ENCODE measurements around the gene ACO2. TPM values are rescaled to one million over a fixed set of nuclear protein-coding genes. Genes with fewer than 3 reads are reported as not detected.
A peak's percentile ranks its signal among the peaks of the same experiment; 100 is the strongest.

ACO2 gene
- total and polyA plus RNA-seq, 12 donors = 180 to 1,020 (median 893) TPM

DNA sequence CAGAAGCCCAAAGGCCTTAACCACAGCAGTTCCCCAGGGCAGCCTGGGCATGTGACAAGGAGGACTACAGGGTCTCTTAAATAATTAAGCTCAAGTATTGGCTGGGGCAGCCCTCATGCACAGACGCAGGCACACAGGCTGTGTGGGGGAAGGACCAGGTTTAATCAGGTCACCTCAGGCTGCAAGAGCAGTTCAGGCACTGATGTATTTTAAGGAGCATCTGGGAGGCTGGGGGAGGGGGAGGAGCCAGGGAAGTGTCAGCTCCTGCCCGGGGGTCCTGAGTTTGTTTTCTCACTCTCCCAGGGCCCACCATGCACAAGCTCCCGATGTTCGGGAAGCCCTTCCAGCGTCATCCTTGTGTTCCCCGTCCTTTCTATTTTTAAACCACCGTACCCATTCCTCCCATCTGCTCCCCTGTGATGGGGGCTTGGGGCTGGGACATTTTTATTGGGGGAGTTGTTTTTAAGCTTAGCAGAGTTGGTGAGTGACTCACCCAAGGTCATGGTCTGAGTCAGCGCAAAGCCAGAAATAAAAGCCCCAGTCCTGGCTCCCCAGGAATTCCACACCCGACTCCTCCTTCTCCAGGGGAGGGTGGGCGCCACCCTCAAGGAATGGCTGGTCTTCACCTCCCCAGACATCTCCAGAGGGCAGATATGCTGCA lies 94.3 kb downstream of the ACO2 start:
- Histone ChIP-seq H3K4me1 (peaks cover 0 to 59% (median 36%) of the 10 kb centered on the region in 9 donors), H3K9me3 (no peaks in the 10 kb centered on the region), H3K4me3 (peak overlapping the region in 8 of 10 donors; percentile 46 to 66 (median 55)), H3K27me3 (peaks cover 0 to 20% (median 0%) of the 10 kb centered on the region in 7 donors), H3K36me3 (no peaks in the 10 kb centered on the region), H3K27ac (peak overlapping the region; percentile 65 to 99 (median 88))
- ATAC-seq (peak in 6 of 8 donors; percentile 23 to 34 (median 28)), DNase-seq (no peak)
- TF ChIP-seq, protein P1, sequence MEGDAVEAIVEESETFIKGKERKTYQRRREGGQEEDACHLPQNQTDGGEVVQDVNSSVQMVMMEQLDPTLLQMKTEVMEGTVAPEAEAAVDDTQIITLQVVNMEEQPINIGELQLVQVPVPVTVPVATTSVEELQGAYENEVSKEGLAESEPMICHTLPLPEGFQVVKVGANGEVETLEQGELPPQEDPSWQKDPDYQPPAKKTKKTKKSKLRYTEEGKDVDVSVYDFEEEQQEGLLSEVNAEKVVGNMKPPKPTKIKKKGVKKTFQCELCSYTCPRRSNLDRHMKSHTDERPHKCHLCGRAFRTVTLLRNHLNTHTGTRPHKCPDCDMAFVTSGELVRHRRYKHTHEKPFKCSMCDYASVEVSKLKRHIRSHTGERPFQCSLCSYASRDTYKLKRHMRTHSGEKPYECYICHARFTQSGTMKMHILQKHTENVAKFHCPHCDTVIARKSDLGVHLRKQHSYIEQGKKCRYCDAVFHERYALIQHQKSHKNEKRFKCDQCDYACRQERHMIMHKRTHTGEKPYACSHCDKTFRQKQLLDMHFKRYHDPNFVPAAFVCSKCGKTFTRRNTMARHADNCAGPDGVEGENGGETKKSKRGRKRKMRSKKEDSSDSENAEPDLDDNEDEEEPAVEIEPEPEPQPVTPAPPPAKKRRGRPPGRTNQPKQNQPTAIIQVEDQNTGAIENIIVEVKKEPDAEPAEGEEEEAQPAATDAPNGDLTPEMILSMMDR (IDR thresholded peaks at IDR 0.05) = no peak
- WGBS, 2 donors = 30 to 33% methylated on average over 10 of the region's 10 CpGs
- intact Hi-C loops (cut with DNase I) = no loop called here

GRCh38 chr22:41564563-41564962 lies 95.6 kb downstream of the ACO2 start:
- ATAC-seq = no peak
- no peak for DNase-seq
- Histone ChIP-seq H3K4me3 (no peak overlapping the region), H3K27me3 (peaks cover 0 to 20% (median 0%) of the 10 kb centered on the region in 7 donors), H3K9me3 (no peaks in the 10 kb centered on the region), H3K4me1 (peaks cover 0 to 69% (median 35%) of the 10 kb centered on the region in 9 donors), H3K27ac (peak overlapping the region in 9 of 10 donors; percentile 20 to 93 (median 61)), H3K36me3 (no peaks in the 10 kb centered on the region)
- 79 to 91% methylated on average over 8 of the region's 8 CpGs for WGBS, 2 donors
- intact Hi-C loops (cut with DNase I) = no loop called here
- TF ChIP-seq, protein P1 (IDR thresholded peaks at IDR 0.05) = no peak

DNA sequence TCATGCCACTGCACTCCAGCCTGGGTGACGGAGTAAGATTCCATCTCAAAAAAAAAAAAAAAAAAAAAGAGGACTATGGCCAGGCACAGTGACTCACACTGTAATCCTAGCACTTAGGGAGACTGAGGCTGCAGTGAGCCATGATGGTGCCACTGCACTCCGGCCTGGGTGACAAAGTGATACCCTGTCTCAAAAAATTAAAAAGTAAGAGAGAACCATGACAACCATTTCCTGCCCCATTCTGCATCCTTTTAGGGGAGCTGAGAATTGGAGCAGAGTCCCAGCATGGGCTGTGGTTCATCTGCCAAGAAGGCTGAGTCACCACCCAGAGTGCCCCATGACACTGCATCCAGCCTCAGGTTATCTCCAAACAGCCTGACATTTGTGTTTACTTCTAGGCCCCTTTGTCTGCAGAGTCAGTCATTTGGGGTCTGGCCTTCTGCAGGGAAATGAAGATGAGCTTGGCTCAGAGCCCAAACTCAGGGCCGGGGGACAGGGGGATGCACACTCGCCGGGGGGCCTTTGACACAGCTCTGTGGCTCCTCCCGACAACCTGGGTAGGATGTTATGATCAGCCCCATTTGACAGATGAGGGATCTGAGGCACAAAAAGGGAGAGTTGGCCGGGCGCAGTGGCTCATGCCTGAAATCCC lies 96.6 kb downstream of the ACO2 start:
- intact Hi-C loops (cut with DNase I) = no loop called here
- DNase-seq (no peak), ATAC-seq (peak in 6 of 8 donors; percentile 32 to 52 (median 44))
- Histone ChIP-seq H3K36me3 (no peaks in the 10 kb centered on the region), H3K9me3 (no peaks in the 10 kb centered on the region), H3K4me3 (no peak overlapping the region), H3K4me1 (peaks cover 0 to 61% (median 27%) of the 10 kb centered on the region in 9 donors), H3K27me3 (peaks cover 0 to 13% (median 0%) of the 10 kb centered on the region in 7 donors), H3K27ac (peak overlapping the region in 9 of 10 donors; percentile 44 to 93 (median 61))
- TF ChIP-seq, protein P1 (IDR thresholded peaks at IDR 0.05) = no peak
- WGBS, 2 donors = 60 to 65% methylated on average over 8 of the region's 8 CpGs

DNA sequence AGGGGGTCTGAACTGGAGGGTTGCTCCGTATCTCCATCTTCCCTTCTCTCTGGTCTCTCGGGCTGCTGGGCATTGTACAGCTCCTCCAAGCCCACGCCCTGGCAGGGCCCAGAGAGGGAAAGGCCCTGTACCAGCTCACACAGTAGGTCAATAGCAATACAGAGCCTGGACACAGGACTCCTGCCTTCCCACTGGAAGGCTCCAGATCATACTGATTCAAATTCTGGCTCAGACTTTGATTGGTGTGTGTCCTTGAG lies 98.5 kb downstream of the ACO2 start:
- WGBS, 2 donors = 45 to 57% methylated on average over 3 of the region's 3 CpGs
- Histone ChIP-seq H3K4me3 (no peak overlapping the region), H3K27me3 (no peaks in the 10 kb centered on the region), H3K4me1 (peaks cover 0 to 55% (median 25%) of the 10 kb centered on the region in 9 donors), H3K27ac (peak overlapping the region in 6 of 10 donors; percentile 6 to 93 (median 60)), H3K9me3 (no peaks in the 10 kb centered on the region), H3K36me3 (peaks cover 0 to 1% (median 0%) of the 10 kb centered on the region in 9 donors)
- ATAC-seq = no peak
- TF ChIP-seq, protein P1 (IDR thresholded peaks at IDR 0.05) = no peak
- no peak for DNase-seq
- intact Hi-C loops (cut with DNase I) = no loop called here
